ENCODE results near the gene RAB8A. TPM values are rescaled to one million over a fixed set of nuclear protein-coding genes. Genes with fewer than 3 reads are reported as not detected.

RAB8A gene
- total and polyA plus RNA-seq, 9 of the 15 experiments (the other 6 are each of a cell fraction or from before 2014, with no cell fraction given): 11.2 to 102 (median 53.2) TPM

DNA sequence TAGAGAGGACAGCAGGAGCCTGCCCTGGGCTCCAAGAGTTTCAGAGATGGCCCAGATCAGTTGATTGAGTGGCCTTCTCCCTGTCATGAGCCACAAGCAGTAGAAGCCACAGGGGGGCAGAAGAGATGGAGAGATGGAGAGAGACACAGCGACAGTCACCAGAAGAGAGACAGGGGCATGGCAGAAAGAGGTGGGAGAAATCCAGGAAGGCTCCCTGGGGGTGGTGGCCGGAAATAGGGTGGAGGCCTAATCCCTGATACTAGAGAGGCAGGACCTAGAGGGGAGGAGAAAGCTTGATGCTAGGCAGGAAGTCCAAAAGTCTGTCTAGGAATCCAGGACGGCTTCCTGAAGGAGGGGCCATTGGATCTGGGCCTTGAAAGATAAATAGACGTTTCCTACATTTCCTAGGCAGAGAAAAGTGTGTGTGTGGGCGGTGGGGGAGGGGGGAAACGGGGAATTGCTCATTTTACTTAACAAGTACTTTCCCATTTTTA lies 45.0 kb upstream of the RAB8A start (continued):
- TF ChIP-seq JUND (IDR thresholded peaks at IDR 0.05; ENCODE audit: borderline replicate concordance, low read depth, low read length) (0 out of 2 replicates have a peak, but pooled peaks have one; percentile 3), JUND (tag; IDR thresholded peaks at IDR 0.05; ENCODE audit: borderline replicate concordance, low read depth, low read length) (no peak), HNRNPK (IDR thresholded peaks at IDR 0.05; ENCODE audit: low read depth, low read length, poor library complexity, severe bottlenecking) (no peak), KHSRP (IDR thresholded peaks at IDR 0.05) (no peak), NONO (IDR thresholded peaks at IDR 0.05; ENCODE audit: low read depth in 2 of 2, low read length in 1 of 2) (no peak), MCM2 (IDR thresholded peaks at IDR 0.05; ENCODE audit: low read depth) (no peak), SPI1 (IDR thresholded peaks at IDR 0.05; ENCODE audit: borderline replicate concordance, low read depth, low read length) (no peak), KLF10 (CRISPR knock-in tag; IDR thresholded peaks at IDR 0.05) (no peak), ZNF75A (CRISPR knock-in tag; IDR thresholded peaks at IDR 0.05) (no peak), FOXA3 (CRISPR knock-in tag; conservative IDR thresholded peaks at IDR 0.05 in 1 of 2, IDR thresholded peaks at IDR 0.05 in 1 of 2) (no peak), KAT7 (CRISPR knock-in tag; IDR thresholded peaks at IDR 0.05; ENCODE audit: borderline replicate concordance) (no peak), FIP1L1 (IDR thresholded peaks at IDR 0.05; ENCODE audit: low read depth, low read length, poor library complexity, severe bottlenecking) (no peak), ZNF511 (CRISPR knock-in tag; IDR thresholded peaks at IDR 0.05) (no peak), BMI1 (IDR thresholded peaks at IDR 0.05; ENCODE audit: low read length) (no peak), BCL6 (CRISPR knock-in tag; IDR thresholded peaks at IDR 0.05) (no peak), NUFIP1 (IDR thresholded peaks at IDR 0.05; ENCODE audit: partially characterized antibody) (no peak), PYGO2 (tag; IDR thresholded peaks at IDR 0.05) (no peak), ESRRB (CRISPR knock-in tag; IDR thresholded peaks at IDR 0.05; ENCODE audit: borderline replicate concordance) (no peak), ARID1B (IDR thresholded peaks at IDR 0.05) (peak; percentile 39; the same call in 1 of the 2 replicates), GABPB2 (CRISPR knock-in tag; conservative IDR thresholded peaks at IDR 0.05) (no peak)
- TF ChIP-seq, protein P1, sequence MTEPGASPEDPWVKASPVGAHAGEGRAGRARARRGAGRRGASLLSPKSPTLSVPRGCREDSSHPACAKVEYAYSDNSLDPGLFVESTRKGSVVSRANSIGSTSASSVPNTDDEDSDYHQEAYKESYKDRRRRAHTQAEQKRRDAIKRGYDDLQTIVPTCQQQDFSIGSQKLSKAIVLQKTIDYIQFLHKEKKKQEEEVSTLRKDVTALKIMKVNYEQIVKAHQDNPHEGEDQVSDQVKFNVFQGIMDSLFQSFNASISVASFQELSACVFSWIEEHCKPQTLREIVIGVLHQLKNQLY (CRISPR knock-in tag; conservative IDR thresholded peaks at IDR 0.05): no peak
- TF ChIP-seq, protein P2, sequence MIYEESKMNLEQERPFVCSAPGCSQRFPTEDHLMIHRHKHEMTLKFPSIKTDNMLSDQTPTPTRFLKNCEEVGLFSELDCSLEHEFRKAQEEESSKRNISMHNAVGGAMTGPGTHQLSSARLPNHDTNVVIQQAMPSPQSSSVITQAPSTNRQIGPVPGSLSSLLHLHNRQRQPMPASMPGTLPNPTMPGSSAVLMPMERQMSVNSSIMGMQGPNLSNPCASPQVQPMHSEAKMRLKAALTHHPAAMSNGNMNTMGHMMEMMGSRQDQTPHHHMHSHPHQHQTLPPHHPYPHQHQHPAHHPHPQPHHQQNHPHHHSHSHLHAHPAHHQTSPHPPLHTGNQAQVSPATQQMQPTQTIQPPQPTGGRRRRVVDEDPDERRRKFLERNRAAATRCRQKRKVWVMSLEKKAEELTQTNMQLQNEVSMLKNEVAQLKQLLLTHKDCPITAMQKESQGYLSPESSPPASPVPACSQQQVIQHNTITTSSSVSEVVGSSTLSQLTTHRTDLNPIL (CRISPR knock-in tag; IDR thresholded peaks at IDR 0.05): no peak
